HG03025 (cell line): Measurements from ENCODE around the gene VSNL1.
"Not testable (repeated sequence)": the region's sequence is repeated elsewhere in the genome, so short reads cannot be mapped to it uniquely, and the experiment has no call there.

Source experiments
- ATAC-seq: cut with Tn5 transposase; IDR thresholded peaks from one replicate; pipeline ENCODE4 v1.9.1; 2021; ENCODE audit warnings: mild to moderate bottlenecking, moderate library complexity; ENCODE audit not compliant: unreplicated experiment, low FRiP score

The VSNL1 gene

GRCh38 chr2:17541531-17541950 lies 1.0 kb downstream of the VSNL1 start:
- no peak for ATAC-seq

GRCh38 chr2:17542471-17542870 lies 2.0 kb downstream of the VSNL1 start:
- no peak for ATAC-seq

- ATAC-seq: no peak
These were observed 2.7 kb downstream of the VSNL1 start for GRCh38 chr2:17543131-17543660.

DNA sequence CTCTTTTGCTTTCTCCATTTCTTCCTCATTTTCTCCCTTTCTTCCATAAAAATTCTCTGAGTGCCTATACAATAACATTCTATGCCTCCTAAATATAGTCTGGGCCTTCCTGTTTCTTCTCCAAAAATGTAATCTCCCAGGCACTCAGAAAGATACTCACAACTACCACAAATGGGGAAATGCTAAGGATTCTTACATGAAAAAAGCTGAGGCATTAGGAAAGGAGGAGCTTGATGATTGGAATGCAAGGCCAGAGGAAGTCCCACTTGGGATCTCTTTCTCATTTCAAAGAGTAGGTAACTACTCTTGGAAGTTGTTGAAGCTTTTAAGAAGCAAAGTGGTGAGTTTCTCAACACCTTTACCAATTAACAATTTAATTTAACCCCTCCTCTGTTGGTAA lies 3.4 kb downstream of the VSNL1 start:
- no peak for ATAC-seq

- no peak for ATAC-seq
These were observed 3.8 kb downstream of the VSNL1 start for GRCh38 chr2:17544256-17544655.

DNA sequence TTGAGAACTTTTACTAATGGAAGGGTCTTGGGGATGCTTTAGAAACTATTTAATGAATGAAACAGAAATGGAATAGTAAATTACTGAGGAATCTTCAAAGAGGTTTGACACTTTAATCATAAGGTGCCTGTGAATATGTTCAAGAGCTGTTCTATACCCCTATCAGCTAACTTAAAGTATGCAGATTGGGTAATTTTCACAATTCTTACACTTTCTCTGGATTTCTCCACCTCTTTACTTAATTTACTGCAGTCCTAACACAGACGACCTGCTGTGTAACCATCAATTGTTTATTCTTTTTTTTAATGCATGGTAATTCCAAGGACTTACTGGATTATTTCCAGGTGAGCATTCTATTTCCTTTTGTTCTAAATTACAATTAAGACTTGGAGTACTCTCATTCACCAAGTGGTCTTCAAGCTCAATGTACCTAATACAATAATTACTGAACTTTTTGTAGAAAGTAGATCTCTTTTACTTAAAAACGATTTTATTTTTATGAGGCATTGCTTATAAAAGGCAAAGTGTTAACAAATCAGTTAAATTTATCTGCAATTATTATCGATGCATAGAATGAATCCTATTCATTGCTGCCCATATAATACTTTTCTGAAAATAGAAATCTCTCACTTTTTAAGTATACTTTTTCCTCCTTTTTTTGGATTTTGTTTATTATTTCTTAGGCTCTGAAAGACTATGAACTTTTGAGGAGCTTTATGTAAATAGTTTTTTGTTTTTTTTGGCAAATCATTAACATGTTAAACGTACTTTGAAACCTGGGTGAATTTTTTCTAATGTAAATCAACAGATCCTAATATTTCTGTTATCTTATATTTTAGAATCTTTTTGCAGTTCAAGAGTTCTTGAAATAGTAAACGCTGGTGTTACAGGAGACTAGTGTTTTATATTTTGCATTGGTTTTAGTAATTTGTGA lies 5.5 kb downstream of the VSNL1 start:
- no peak for ATAC-seq

GRCh38 chr2:17547237-17547636 lies 6.7 kb downstream of the VSNL1 start:
- ATAC-seq: no peak

GRCh38 chr2:17547737-17548136 lies 7.2 kb downstream of the VSNL1 start:
- ATAC-seq: no peak

DNA sequence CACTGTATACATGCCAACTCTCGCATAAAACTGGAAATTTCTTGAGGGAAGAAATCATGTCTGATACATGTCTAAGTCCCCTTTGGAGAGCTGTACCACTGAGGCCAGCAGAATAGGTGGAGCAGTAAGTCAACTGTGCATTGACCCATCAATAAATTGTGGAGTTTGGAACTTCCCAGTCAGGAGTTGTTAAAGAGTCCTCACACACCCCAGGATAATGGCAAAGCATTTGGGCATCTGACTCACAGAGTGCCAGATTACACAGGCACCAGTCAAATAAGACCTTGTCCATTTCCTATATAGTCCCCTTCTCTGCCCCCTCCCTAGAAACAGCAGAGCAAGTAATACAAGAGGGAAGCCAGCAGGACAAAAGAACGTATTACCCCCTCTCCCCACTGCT lies 10.4 kb downstream of the VSNL1 start:
- ATAC-seq: no peak

DNA sequence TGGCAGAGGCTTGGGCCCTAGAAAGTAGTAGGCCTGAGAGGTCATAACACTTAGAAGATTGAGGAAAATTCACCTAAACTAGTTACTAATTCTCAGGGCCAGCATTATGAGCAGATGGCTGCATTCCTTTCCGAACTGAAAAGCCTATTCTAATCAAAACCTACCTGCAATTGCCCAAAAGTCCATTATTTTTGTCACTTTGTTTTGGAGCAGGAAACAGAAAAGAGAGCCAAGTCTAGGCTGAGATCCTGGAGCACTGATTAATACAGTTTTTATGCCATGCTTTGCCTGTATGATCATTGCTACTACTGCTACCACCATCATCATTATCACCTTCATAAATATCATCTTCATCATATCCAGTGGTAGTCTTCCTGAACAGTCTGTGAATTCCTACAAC lies 14.7 kb downstream of the VSNL1 start:
- ATAC-seq: no peak

DNA sequence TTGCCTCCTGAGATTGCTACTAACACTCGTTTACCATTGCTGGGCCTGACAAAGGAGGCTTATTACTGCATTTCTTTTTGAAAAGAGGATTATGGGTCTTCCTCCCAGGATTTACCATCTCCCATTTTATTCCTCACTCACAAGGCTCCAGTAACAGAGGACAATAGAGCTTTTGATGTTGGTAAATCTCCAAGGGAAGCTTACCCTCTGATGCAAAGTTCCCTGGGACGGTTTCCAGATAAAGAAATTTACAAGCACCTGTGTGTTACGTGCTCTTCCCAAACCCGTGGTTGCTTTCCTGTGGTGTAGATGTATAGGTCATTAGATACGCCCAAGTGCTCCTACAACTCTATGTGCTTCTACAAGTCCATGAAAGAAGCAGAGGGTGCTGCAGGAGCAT lies 17.1 kb downstream of the VSNL1 start:
- ATAC-seq: no peak

- no peak for ATAC-seq
These were observed 17.6 kb downstream of the VSNL1 start for GRCh38 chr2:17558053-17558452.

DNA sequence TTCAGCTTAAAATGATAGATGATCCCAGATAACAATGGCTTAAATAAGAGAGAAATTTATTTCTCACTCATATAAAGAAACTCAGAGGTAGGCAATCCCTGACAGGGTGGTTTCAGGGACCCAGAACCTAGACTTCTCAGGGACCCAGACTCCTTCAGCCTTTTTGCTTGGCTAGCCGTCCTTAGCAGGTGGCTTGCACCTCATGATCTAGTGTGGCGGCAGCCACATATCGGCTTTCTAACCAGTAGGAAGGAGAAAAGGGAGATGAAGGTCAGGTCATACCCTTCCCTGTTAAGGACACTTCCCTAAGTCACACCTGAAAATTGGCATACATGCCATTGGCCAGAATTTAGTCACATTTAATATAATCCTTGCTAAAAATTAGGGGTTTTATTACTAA lies 18.4 kb downstream of the VSNL1 start:
- ATAC-seq: no peak

DNA sequence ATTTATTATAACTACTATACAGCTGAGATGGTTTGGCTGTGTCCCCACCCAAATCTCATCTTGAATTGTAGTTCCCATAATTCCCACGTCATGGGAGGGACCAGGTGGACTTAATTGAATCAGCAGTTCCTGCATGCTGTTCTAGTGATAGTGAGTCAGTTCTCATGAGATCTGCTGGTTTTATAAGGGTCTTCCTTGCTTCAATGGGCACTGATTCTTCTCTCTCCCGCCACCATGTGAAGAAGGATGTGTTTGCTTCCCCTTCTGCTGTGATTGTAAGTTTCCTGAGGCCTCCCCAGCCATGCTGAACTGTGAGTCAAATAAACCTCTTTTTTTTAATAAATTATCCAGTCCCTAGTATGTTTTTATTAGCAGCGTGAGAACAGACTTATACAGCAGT lies 25.2 kb downstream of the VSNL1 start:
- ATAC-seq: not testable (repeated sequence)

- ATAC-seq: no peak
These were observed 31.2 kb downstream of the VSNL1 start for GRCh38 chr2:17571681-17572080.

DNA sequence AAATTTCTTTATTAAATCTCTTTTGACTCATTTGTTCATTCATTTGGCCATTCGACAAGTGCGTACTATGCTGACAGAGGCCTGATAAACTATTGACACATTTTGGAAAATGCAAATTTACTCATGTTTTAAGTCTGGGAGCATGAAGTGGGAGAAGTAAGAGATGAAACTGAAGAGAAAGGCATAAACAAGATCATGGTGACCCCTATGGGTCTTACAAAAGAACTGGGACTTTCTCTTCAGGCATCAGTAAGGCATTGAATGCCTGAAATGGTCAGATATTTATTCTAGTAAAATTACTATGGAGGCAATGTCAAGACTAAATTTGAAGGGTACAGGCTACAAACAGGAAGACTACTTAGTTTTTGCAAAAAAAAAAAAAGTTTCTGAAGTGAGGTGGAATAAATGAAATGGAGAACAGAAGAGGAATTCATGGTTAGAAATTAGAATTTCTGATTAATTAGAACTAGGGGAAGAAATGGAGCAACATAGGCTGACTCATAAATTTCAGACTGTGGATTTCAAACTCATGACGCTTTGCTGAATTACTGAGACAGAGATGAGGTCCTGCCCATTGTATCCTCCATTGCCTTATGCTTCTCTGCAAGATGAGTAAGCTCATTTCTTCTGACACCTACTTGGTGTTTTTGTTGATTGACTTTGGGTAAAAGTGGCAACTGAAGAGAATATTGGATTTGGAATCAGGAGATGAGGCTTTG lies 32.7 kb downstream of the VSNL1 start:
- ATAC-seq: no peak

DNA sequence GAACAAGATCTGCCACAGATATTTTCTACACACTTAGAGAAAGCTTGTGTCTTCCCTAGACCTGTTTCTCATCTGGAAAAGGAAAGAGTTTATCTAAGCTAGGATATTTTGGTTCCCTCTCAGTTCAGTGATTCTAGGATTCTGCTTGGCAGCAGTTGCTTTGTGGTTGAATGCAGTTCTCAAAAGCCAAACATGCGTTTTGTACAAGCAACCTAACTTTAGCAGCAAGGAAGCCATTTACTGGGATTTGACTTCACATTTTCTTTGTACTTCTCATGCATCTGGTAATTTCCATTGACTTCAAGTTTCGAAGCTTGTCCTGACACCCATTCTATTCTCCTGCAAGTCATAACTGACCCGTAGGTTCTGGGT lies 33.3 kb downstream of the VSNL1 start:
- no peak for ATAC-seq

GRCh38 chr2:17574406-17575073 lies 34.0 kb downstream of the VSNL1 start:
- ATAC-seq: no peak

DNA sequence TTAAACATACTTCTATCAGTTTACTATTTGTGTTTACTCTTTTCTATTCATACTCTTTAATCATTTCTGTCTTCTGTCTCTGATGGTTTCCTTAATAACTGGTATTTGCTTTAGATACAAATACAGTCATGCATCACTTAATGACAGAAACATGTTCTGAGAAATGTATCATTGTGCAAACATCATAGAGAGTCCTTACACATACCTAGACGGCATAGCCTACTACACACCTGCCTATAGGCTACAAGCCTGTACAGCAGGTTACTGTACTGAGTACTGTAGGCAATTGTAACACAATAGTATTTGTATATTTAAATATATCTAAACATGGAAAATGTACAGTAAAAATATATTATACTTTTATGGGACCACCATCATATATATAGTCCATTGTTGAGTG lies 36.3 kb downstream of the VSNL1 start:
- ATAC-seq: no peak

DNA sequence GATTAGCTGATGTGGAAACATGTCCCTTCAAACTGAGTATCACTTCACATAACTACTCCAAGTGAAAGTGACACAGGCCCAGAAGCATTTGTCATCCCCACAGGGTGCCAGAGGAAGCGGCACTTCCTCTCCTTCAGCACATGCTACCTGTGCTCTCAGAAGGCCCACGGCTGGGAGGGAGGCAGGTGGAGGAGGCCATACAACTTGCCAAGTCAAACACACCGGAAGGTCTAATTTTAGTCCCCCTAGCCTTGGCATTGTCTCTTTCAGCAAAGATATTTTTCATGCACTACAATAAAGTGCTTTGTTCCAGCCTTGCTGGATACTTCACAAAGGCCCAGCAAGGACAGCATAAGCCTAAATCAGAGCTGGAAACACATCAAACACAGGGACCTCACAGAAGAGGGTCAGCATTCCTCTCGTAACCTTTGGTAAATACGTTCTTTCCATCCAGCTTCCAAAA lies 38.0 kb downstream of the VSNL1 start:
- peak; percentile 82 for ATAC-seq
